A673 (cell line): ENCODE results near the gene SMARCA2.

ENCODE experiments used
- CTCF ChIP-seq: fragments of 300-800, 200-600 bp; sonication (generic); conservative IDR thresholded peaks from 2 replicates; pipeline ENCODE4 v1.5.1; 2017; ENCODE audit warnings: low read depth, mild to moderate bottlenecking, antibody characterized with exemption, low read length, moderate library complexity, mixed read lengths
- EZH2 ChIP-seq: fragments of 200-600 bp; sonication (generic); IDR thresholded peaks from 2 replicates; pipeline ENCODE4 v1.6.1; 2017; ENCODE audit warnings: borderline replicate concordance, low read depth, mild to moderate bottlenecking, mixed read lengths, antibody characterized with exemption, low read length; ENCODE audit not compliant: poor library complexity, severe bottlenecking

GRCh38 chr9:2106666-2107065 is 91.5 kb downstream of the SMARCA2 start:
- TF ChIP-seq CTCF, result no peak
- TF ChIP-seq EZH2, result no peak
